B cell (primary cell): ENCODE data around the gene TFPI2. TPM values are rescaled to one million over a fixed set of nuclear protein-coding genes. Genes with fewer than 3 reads are reported as not detected.

ENCODE experiments used
- ATAC-seq: fragments of 200-7000 bp; cut with Tn5 transposase; one replicate; pipeline ENCODE4 v1.10.0; 2021; ENCODE audit warnings: low read depth, mild to moderate bottlenecking, moderate number of reproducible peaks, moderate library complexity
- CTCF ChIA-PET: fragments of 350-600 bp; sonication (Branson Sonifier 250); formaldehyde crosslinking; loops from one replicate; lab custom pipeline; 2021; ENCODE audit warnings: antibody characterized with exemption, inconsistent platforms; lab: Charles Lee
- POLR2A ChIA-PET: fragments of 350-600 bp; sonication (Branson Sonifier 250); formaldehyde crosslinking; loops from one replicate; lab custom pipeline; 2021; ENCODE audit warnings: antibody characterized with exemption; lab: Charles Lee
- DNase-seq: peaks from one replicate; pipeline ENCODE4 v3.0.0; 2013
- H2AFZ ChIP-seq: 2 replicates; pipeline ENCODE4 v1.6.1; 2012; ENCODE audit warnings: mild to moderate bottlenecking, low read depth, low read length; ENCODE audit not compliant: insufficient read depth, poor library complexity, severe bottlenecking
- H3K27ac ChIP-seq, 2 donors: 1 replicate in 1 of 2; 2 replicates in 1 of 2; pipeline ENCODE4 v1.5.1; 2012 to 2013; ENCODE audit warnings: low read length in 2 of 2, mild to moderate bottlenecking in 2 of 2, moderate library complexity in 1 of 2
- H3K27me3 ChIP-seq, 4 experiments: fragments of 200-600 bp in 1 of 4; sonication (generic) in 1 of 4; replicated peaks in 1 of 4; 1 replicate in 2 of 4; 2 replicates in 2 of 4; pipeline versions ENCODE4 v1.6.1 to v1.7.0; 2013 to 2016; ENCODE audit warnings: low read length in 3 of 4, mild to moderate bottlenecking in 2 of 4, mixed read lengths in 1 of 4, moderate library complexity in 1 of 4; ENCODE audit not compliant: insufficient read depth in 4 of 4, control insufficient read depth in 3 of 4; ENCODE audit errors: control extremely low read depth in 1 of 4
- H3K36me3 ChIP-seq, 2 experiments: replicated peaks in 1 of 2; 1 replicate in 1 of 2; 2 replicates in 1 of 2; pipeline versions ENCODE4 v1.6.1 to v1.7.1; 2013; ENCODE audit warnings: low read length in 1 of 2; ENCODE audit not compliant: insufficient read depth in 2 of 2, control insufficient read depth in 1 of 2; ENCODE audit errors: control extremely low read depth in 1 of 2, extremely low read depth in 1 of 2
- H3K4me1 ChIP-seq, 2 donors: fragments of 200-600 bp in 1 of 2; sonication (generic) in 1 of 2; 1 replicate in 1 of 2; 2 replicates in 1 of 2; pipeline versions ENCODE4 v1.5.1 to v1.6.1; 2013 to 2017; ENCODE audit warnings: low read length in 2 of 2; ENCODE audit not compliant: control insufficient read depth in 2 of 2, insufficient read depth in 2 of 2
- H3K4me2 ChIP-seq: replicated peaks from 2 replicates; pipeline ENCODE3; 2012; ENCODE audit warnings: mild to moderate bottlenecking, low read depth, low read length; ENCODE audit not compliant: poor library complexity, severe bottlenecking
- H3K4me3 ChIP-seq, 5 experiments: fragments of 200-600 bp in 1 of 5; sonication (generic) in 1 of 5; 1 replicate in 3 of 5; 2 replicates in 2 of 5; pipeline versions ENCODE4 v1.5.1 to v1.7.0; 2011 to 2016; ENCODE audit warnings: low read length in 4 of 5, mild to moderate bottlenecking in 4 of 5, low read depth in 2 of 5, control low read depth in 1 of 5, moderate library complexity in 1 of 5; ENCODE audit not compliant: insufficient read depth in 1 of 5; ENCODE audit errors: control extremely low read depth in 1 of 5, extremely low read depth in 1 of 5
- H3K79me2 ChIP-seq: fragments of 200-600 bp; sonication (generic); one replicate; pipeline ENCODE4 v1.6.0; 2016; ENCODE audit warnings: low read length; ENCODE audit not compliant: control insufficient read depth, insufficient read depth
- H3K9ac ChIP-seq: fragments of 200-600 bp; sonication (generic); 2 replicates; pipeline ENCODE4 v1.6.1; 2017; ENCODE audit warnings: mild to moderate bottlenecking, low read length, moderate library complexity
- H3K9me3 ChIP-seq, 3 donors: one replicate each; pipeline versions ENCODE4 v1.6.1 to v1.7.1; 2013; ENCODE audit warnings: low read length in 2 of 3; ENCODE audit not compliant: control insufficient read depth in 2 of 3, insufficient read depth in 1 of 3; ENCODE audit errors: control extremely low read depth in 1 of 3
- H4K20me1 ChIP-seq: 2 replicates; pipeline ENCODE4 v1.6.0; 2012; ENCODE audit warnings: mild to moderate bottlenecking, low read length; ENCODE audit not compliant: insufficient read depth, control insufficient read depth, poor library complexity, severe bottlenecking
- H3K27ac Mint-ChIP-seq: one replicate; pipeline ENCODE4 v1.8.0; 2021; ENCODE audit warnings: mixed read lengths
- H3K27me3 Mint-ChIP-seq: one replicate; pipeline ENCODE4 v1.8.0; 2021; ENCODE audit warnings: mixed read lengths
- H3K4me1 Mint-ChIP-seq: one replicate; pipeline ENCODE4 v1.8.0; 2021; ENCODE audit warnings: mixed read lengths
- H3K4me3 Mint-ChIP-seq: one replicate; pipeline ENCODE4 v1.8.0; 2021; ENCODE audit warnings: mixed read lengths
- H3K9me3 Mint-ChIP-seq: one replicate; pipeline ENCODE4 v1.8.0; 2022; ENCODE audit warnings: mixed read lengths; ENCODE audit not compliant: insufficient read depth
- EZH2 ChIP-seq: IDR thresholded peaks from 2 replicates; pipeline ENCODE4 v1.6.1; 2012; ENCODE audit warnings: borderline replicate concordance, low read depth, mild to moderate bottlenecking, moderate library complexity, low read length; ENCODE audit not compliant: insufficient read depth, poor library complexity, severe bottlenecking
- WGBS: methylation state at CpG from one replicate; pipeline ENCODE4 v1.1.5; 2013; ENCODE audit warnings: missing lambda C conversion rate; ENCODE audit not compliant: insufficient coverage; 5-methylcytosine and 5-hydroxymethylcytosine counted together
- intact Hi-C: fragments of 100-400 bp; cut with micrococcal nuclease; formaldehyde crosslinking; loops from one replicate; pipeline ENCODE4 v1.10.0; 2022
- polyA plus RNA-seq: library from polyadenylated mRNA; depleted of rRNA; stranded (reverse); fragments of >200 nt; gene quantifications from 2 replicates; pipeline ENCODE4 v1.2.3, GENCODE V29; 2012
- total RNA-seq, 2 donors: library from RNA; stranded (reverse); fragments of 120-200 nt in 1 of 2; gene quantifications; 1 replicate in 1 of 2; 2 replicates in 1 of 2; pipeline versions ENCODE4 v1.2.3 to v1.2.4, GENCODE V29; 2013 to 2022
- TF ChIP-seq, protein P1 (sequence below): fragments of 200-600 bp; IDR thresholded peaks from one replicate; pipeline ENCODE4 v1.8.0; 2022; ENCODE audit warnings: antibody characterized with exemption, mild to moderate bottlenecking

TFPI2 gene
- total and polyA plus RNA-seq, 2 donors (not counting 1 experiment from before 2014, with no cell fraction given) = 0.21 to 0.96 TPM

- DNase-seq (no peak), ATAC-seq (no peak)
- no peak overlapping the region for H3K4me2 ChIP-seq
- no peak overlapping the region for H3K27ac ChIP-seq
- H3K4me3 Mint-ChIP-seq = no peak overlapping the region
- CTCF ChIA-PET = no interaction called here
- peaks cover 0 to 7% (median 0%) of the 10 kb centered on the region in 4 experiments for H3K27me3 ChIP-seq
- H3K27ac Mint-ChIP-seq = no peak overlapping the region
- no peaks in the 10 kb centered on the region for H3K79me2 ChIP-seq
- no peaks in the 10 kb centered on the region for H3K36me3 ChIP-seq
- POLR2A ChIA-PET = no interaction called here
- no peaks in the 10 kb centered on the region for H3K4me1 ChIP-seq
- H3K4me1 Mint-ChIP-seq = peaks cover 6% of the 10 kb centered on the region
- no peaks in the 10 kb centered on the region for H3K9me3 Mint-ChIP-seq
- no peak overlapping the region for H3K4me3 ChIP-seq
- intact Hi-C loops = no loop called here
- peaks cover 20% of the 10 kb centered on the region for H3K27me3 Mint-ChIP-seq
- WGBS = 100% methylated on average over 1 of the region's 1 CpG
- H3K9me3 ChIP-seq = no peaks in the 10 kb centered on the region
- no peak overlapping the region for H2AFZ ChIP-seq
- TF ChIP-seq, protein P1, sequence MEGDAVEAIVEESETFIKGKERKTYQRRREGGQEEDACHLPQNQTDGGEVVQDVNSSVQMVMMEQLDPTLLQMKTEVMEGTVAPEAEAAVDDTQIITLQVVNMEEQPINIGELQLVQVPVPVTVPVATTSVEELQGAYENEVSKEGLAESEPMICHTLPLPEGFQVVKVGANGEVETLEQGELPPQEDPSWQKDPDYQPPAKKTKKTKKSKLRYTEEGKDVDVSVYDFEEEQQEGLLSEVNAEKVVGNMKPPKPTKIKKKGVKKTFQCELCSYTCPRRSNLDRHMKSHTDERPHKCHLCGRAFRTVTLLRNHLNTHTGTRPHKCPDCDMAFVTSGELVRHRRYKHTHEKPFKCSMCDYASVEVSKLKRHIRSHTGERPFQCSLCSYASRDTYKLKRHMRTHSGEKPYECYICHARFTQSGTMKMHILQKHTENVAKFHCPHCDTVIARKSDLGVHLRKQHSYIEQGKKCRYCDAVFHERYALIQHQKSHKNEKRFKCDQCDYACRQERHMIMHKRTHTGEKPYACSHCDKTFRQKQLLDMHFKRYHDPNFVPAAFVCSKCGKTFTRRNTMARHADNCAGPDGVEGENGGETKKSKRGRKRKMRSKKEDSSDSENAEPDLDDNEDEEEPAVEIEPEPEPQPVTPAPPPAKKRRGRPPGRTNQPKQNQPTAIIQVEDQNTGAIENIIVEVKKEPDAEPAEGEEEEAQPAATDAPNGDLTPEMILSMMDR = no peak
- no peak for TF ChIP-seq EZH2
- H4K20me1 ChIP-seq = no peaks in the 10 kb centered on the region
- H3K9ac ChIP-seq = no peak overlapping the region
Observed at GRCh38 chr7:93838966-93839365, 51.6 kb downstream of the TFPI2 start.

DNA sequence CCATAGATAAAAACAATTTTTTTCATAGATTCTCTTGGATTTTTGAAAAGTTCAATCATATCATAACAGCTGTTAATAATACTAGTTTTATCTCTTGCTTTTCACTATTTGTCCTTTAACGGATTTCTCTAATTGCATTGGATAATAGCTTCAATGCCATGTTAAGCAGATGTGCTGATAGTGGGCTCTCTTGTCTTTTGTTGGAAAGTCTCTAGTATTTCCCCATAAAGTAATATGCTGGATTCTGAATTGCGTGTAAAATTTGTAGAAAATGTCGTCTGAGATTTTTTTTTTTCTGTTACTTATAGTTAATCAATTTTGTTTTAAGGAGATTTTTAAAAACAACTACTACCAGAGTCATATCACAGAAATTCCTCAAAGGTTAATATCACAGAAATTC, 53.3 kb downstream of the TFPI2 start:
- Histone ChIP-seq H3K9ac (no peak overlapping the region), H3K9me3 (no peaks in the 10 kb centered on the region), H3K4me3 (no peak overlapping the region), H3K4me1 (no peaks in the 10 kb centered on the region), H4K20me1 (no peaks in the 10 kb centered on the region), H3K79me2 (no peaks in the 10 kb centered on the region), H3K4me2 (no peak overlapping the region), H3K27me3 (peaks cover 0 to 7% (median 0%) of the 10 kb centered on the region in 4 experiments), H2AFZ (no peak overlapping the region), H3K36me3 (no peaks in the 10 kb centered on the region), H3K27ac (no peak overlapping the region)
- no peak overlapping the region for H3K27ac Mint-ChIP-seq
- H3K9me3 Mint-ChIP-seq = no peaks in the 10 kb centered on the region
- DNase-seq (no peak), ATAC-seq (no peak)
- peaks cover 6% of the 10 kb centered on the region for H3K4me1 Mint-ChIP-seq
- peaks cover 20% of the 10 kb centered on the region for H3K27me3 Mint-ChIP-seq
- WGBS = 100% methylated on average over 1 of the region's 3 CpGs
- TF ChIP-seq, protein P1 = no peak
- no peak for TF ChIP-seq EZH2
- ChIA-PET POLR2A (no interaction called here), CTCF (no interaction called here)
- no peak overlapping the region for H3K4me3 Mint-ChIP-seq
- intact Hi-C loops = no loop called here
